DMS53 treated with DMSO at 0.1 percent for 48 hours (cell line): ENCODE data around the gene IRAK1BP1.
A peak's percentile ranks its signal among the peaks of the same experiment; 100 is the strongest.
"Not testable (repeated sequence)": the region's sequence is repeated elsewhere in the genome, so short reads cannot be mapped to it uniquely, and the experiment has no call there.

Source experiments
- DNase-seq: peaks from one replicate; lab custom pipeline; 2025; ENCODE audit not compliant: unreplicated experiment; lab: John Stamatoyannopoulos, UW

The IRAK1BP1 gene

GRCh38 chr6:78867370-78868040 lies at the start of gene IRAK1BP1:
IRAK1BP1 (plus strand) TSS chr6:78867551; CDS start chr6:78867577, 26 bp downstream.
- peak; percentile 56 for DNase-seq

- DNase-seq, result no peak
Observed at GRCh38 chr6:78824045-78824444, 43.3 kb upstream of the IRAK1BP1 start.

- DNase-seq, result no peak
Observed at GRCh38 chr6:78829407-78829806, 37.9 kb upstream of the IRAK1BP1 start.

GRCh38 chr6:78830805-78831204 lies 36.5 kb upstream of the IRAK1BP1 start:
- no peak for DNase-seq

- no peak for DNase-seq
Observed at GRCh38 chr6:78831492-78831891, 35.9 kb upstream of the IRAK1BP1 start.

- no peak for DNase-seq
Observed at GRCh38 chr6:78832091-78832808, 35.1 kb upstream of the IRAK1BP1 start.

GRCh38 chr6:78835817-78836216 lies 31.5 kb upstream of the IRAK1BP1 start:
- no peak for DNase-seq

- DNase-seq, result no peak
Observed at GRCh38 chr6:78836598-78836997, 30.8 kb upstream of the IRAK1BP1 start.

GRCh38 chr6:78841111-78841510 lies 26.2 kb upstream of the IRAK1BP1 start:
- DNase-seq, result no peak

GRCh38 chr6:78842953-78843352 lies 24.4 kb upstream of the IRAK1BP1 start:
- no peak for DNase-seq

GRCh38 chr6:78844899-78845298 lies 22.5 kb upstream of the IRAK1BP1 start:
- DNase-seq, result no peak

- no peak for DNase-seq
Observed at GRCh38 chr6:78845567-78845966, 21.8 kb upstream of the IRAK1BP1 start.

- DNase-seq, result no peak
Observed at GRCh38 chr6:78850621-78851020, 16.7 kb upstream of the IRAK1BP1 start.

GRCh38 chr6:78851156-78851555 lies 16.2 kb upstream of the IRAK1BP1 start:
- no peak for DNase-seq

- no peak for DNase-seq
Observed at GRCh38 chr6:78854546-78854945, 12.8 kb upstream of the IRAK1BP1 start.

GRCh38 chr6:78858339-78858938 lies 8.9 kb upstream of the IRAK1BP1 start:
- not testable (repeated sequence) for DNase-seq

GRCh38 chr6:78861509-78861908 lies 5.8 kb upstream of the IRAK1BP1 start:
- DNase-seq, result no peak

GRCh38 chr6:78863576-78863975 lies 3.8 kb upstream of the IRAK1BP1 start:
- no peak for DNase-seq

GRCh38 chr6:78864957-78865356 lies 2.4 kb upstream of the IRAK1BP1 start:
- DNase-seq, result no peak

GRCh38 chr6:78867020-78867369 lies 356 bp upstream of the IRAK1BP1 start:
- no peak for DNase-seq

GRCh38 chr6:78868116-78868515 lies 765 bp downstream of the IRAK1BP1 start:
- no peak for DNase-seq

GRCh38 chr6:78875505-78875904 lies 8.2 kb downstream of the IRAK1BP1 start:
- no peak for DNase-seq
